Endodermal cell (in vitro differentiated cells): Measurements from ENCODE around the gene FOXI1. TPM values are rescaled to one million over a fixed set of nuclear protein-coding genes. Genes with fewer than 3 reads are reported as not detected.

Experiments used
- DNase-seq: peaks from one replicate; pipeline ENCODE4 v3.0.0-alpha.2; 2017
- H3K27ac ChIP-seq: 2 replicates; pipeline ENCODE4 v1.5.1; 2013; ENCODE audit warnings: mild to moderate bottlenecking, low read depth, low read length, moderate library complexity
- H3K27me3 ChIP-seq: 2 replicates; pipeline ENCODE4 v1.6.1; 2013; ENCODE audit warnings: mild to moderate bottlenecking, low read length, moderate library complexity; ENCODE audit not compliant: insufficient read depth, control insufficient read depth, poor library complexity, severe bottlenecking
- H3K36me3 ChIP-seq: 2 replicates; pipeline ENCODE4 v1.7.0; 2013; ENCODE audit warnings: mild to moderate bottlenecking, low read length, moderate library complexity; ENCODE audit not compliant: control insufficient read depth, insufficient read depth
- H3K4me1 ChIP-seq: one replicate; pipeline ENCODE4 v1.7.0; 2013; ENCODE audit warnings: low read length; ENCODE audit not compliant: control insufficient read depth, insufficient read depth
- H3K4me3 ChIP-seq: 2 replicates; pipeline ENCODE4 v1.5.1; 2013; ENCODE audit warnings: mild to moderate bottlenecking, low read length, moderate library complexity
- H3K9ac ChIP-seq: 2 replicates; pipeline ENCODE4 v1.6.1; 2013; ENCODE audit warnings: mild to moderate bottlenecking, low read length, moderate library complexity; ENCODE audit not compliant: poor library complexity, severe bottlenecking; ENCODE audit errors: extremely low read depth
- H3K9me3 ChIP-seq: 2 replicates; pipeline ENCODE4 v1.6.1; 2013; ENCODE audit warnings: mild to moderate bottlenecking, low read length, moderate library complexity; ENCODE audit not compliant: control insufficient read depth
- H3K27ac Mint-ChIP-seq: 2 replicates; pipeline ENCODE4 v1.8.0; 2020; ENCODE audit warnings: mixed read lengths
- H3K27me3 Mint-ChIP-seq: 2 replicates; pipeline ENCODE4 v1.8.0; 2021; ENCODE audit warnings: mild to moderate bottlenecking, mixed read lengths; ENCODE audit not compliant: insufficient read depth
- H3K36me3 Mint-ChIP-seq: 2 replicates; pipeline ENCODE4 v1.8.0; 2020; ENCODE audit warnings: low read depth, mixed read lengths
- H3K4me1 Mint-ChIP-seq: 2 replicates; pipeline ENCODE4 v1.8.0; 2020; ENCODE audit warnings: mixed read lengths
- H3K4me3 Mint-ChIP-seq: 2 replicates; pipeline ENCODE4 v1.8.0; 2020; ENCODE audit warnings: mild to moderate bottlenecking, moderate library complexity, mixed read lengths
- H3K9me3 Mint-ChIP-seq: 2 replicates; pipeline ENCODE4 v1.8.0; 2020; ENCODE audit warnings: mild to moderate bottlenecking, mixed read lengths
- WGBS, 2 experiments: methylation state at CpG; one replicate each; pipeline versions ENCODE4 v1.1.5 to v1.1.7; 2013; ENCODE audit warnings: missing lambda C conversion rate in 2 of 2, mixed read lengths in 1 of 2; ENCODE audit not compliant: insufficient coverage in 1 of 2, insufficient read length in 1 of 2; 5-methylcytosine and 5-hydroxymethylcytosine counted together
- total RNA-seq, 2 donors: library from RNA; stranded (reverse); fragmentation: NEBNext Ultra II Directional in 1 of 2; extraction: Animal tissue kit (Norgen Biotek cat#: 25700) in 1 of 2; gene quantifications; 2 replicates in 1 of 2; 3 replicates in 1 of 2; pipeline ENCODE4 v1.2.1, GENCODE V29; 2021
- TF ChIP-seq, protein P1 (sequence below): fragments of 200-600 bp; sonication (generic); conservative IDR thresholded peaks from 2 replicates; pipeline ENCODE4 v1.5.0; 2021; ENCODE audit warnings: antibody characterized with exemption, mild to moderate bottlenecking

The FOXI1 gene
- total RNA-seq, 2 donors from 2014 or later = 0.44 to 3.5 TPM

- Histone ChIP-seq H3K9me3 (no peaks in the 10 kb centered on the region), H3K9ac (no peak overlapping the region), H3K4me3 (no peak overlapping the region), H3K27ac (no peak overlapping the region), H3K4me1 (no peaks in the 10 kb centered on the region), H3K36me3 (no peaks in the 10 kb centered on the region), H3K27me3 (no peaks in the 10 kb centered on the region)
- no peaks in the 10 kb centered on the region for H3K27me3 Mint-ChIP-seq
- WGBS, 2 experiments = 92 to 97% methylated on average over 3 to 5 of the region's 5 CpGs
- H3K4me3 Mint-ChIP-seq = no peak overlapping the region
- H3K4me1 Mint-ChIP-seq = peaks cover 5% of the 10 kb centered on the region
- no peak overlapping the region for H3K27ac Mint-ChIP-seq
- H3K36me3 Mint-ChIP-seq = no peaks in the 10 kb centered on the region
- TF ChIP-seq, protein P1, sequence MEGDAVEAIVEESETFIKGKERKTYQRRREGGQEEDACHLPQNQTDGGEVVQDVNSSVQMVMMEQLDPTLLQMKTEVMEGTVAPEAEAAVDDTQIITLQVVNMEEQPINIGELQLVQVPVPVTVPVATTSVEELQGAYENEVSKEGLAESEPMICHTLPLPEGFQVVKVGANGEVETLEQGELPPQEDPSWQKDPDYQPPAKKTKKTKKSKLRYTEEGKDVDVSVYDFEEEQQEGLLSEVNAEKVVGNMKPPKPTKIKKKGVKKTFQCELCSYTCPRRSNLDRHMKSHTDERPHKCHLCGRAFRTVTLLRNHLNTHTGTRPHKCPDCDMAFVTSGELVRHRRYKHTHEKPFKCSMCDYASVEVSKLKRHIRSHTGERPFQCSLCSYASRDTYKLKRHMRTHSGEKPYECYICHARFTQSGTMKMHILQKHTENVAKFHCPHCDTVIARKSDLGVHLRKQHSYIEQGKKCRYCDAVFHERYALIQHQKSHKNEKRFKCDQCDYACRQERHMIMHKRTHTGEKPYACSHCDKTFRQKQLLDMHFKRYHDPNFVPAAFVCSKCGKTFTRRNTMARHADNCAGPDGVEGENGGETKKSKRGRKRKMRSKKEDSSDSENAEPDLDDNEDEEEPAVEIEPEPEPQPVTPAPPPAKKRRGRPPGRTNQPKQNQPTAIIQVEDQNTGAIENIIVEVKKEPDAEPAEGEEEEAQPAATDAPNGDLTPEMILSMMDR = no peak
- no peaks in the 10 kb centered on the region for H3K9me3 Mint-ChIP-seq
- DNase-seq = peak; percentile 24
Measured at GRCh38 chr5:170069512-170069911, 36.2 kb upstream of the FOXI1 start.

DNA sequence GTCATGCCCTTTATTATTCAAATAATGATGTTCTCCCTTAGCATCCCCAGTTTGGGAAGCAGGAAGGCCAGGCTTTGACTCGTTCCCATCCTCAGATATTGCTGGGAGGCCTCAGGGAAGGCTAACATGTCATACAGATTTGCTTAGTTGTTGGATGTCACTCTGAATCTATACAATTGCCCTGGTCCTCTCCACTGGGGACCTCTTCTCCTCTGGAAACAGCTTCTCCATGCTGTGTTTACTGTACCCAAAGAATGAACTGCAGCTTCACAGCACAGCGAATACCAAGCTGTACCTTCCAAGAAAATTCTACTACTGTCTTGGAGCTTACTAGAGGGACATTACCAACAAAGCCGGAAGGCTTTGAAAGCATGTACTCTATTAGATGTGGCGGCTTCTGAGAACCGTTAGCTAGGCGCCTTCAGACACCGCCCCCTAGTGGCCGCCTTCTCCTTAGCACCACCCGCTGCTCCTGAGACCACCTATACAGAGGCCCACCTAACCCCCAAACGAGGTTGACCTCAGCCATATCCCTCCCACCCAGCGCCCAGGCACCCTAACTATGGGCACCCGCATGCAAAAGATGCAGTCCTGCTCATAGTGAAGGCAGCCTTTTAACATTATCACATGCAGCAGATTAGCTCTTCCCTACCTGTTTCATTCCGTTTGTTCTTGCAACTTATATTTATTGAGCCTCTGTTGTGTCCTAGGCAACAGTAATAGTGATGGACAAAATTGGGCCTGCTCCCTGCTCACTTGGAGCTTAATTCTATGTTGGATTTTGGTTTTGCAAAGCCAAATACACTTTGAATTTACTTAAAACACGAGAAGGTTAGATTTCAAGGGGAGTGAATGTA lies 34.9 kb upstream of the FOXI1 start:
- Histone ChIP-seq H3K36me3 (no peaks in the 10 kb centered on the region), H3K9ac (no peak overlapping the region), H3K9me3 (no peaks in the 10 kb centered on the region), H3K4me1 (no peaks in the 10 kb centered on the region), H3K27me3 (no peaks in the 10 kb centered on the region), H3K27ac (no peak overlapping the region), H3K4me3 (no peak overlapping the region)
- Mint-ChIP-seq H3K4me3 (no peak overlapping the region), H3K36me3 (no peaks in the 10 kb centered on the region), H3K27me3 (peaks cover 3% of the 10 kb centered on the region), H3K27ac (no peak overlapping the region), H3K9me3 (no peaks in the 10 kb centered on the region), H3K4me1 (peaks cover 5% of the 10 kb centered on the region)
- TF ChIP-seq, protein P1 = peak; percentile 98
- peak; percentile 89 for DNase-seq
- WGBS, 2 experiments = 38 to 43% methylated on average over 8 to 14 of the region's 14 CpGs

DNA sequence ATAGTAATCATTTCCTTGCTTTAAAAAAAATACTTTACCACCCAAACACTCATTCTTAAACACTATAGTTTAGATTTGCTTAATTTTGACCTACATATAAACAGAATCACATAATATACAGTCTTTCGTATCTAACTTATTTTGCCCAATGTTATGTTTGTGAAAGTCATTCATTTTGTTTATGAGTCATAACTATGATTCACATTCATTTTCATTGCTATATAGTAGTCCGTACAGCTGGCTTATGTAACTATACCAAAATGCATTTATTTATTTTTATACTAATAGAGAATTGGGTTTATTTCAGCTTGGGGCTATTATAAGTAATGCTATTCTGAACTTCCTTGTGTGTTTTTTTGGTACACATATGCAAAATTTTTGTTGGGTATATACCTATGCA lies 33.9 kb upstream of the FOXI1 start:
- Mint-ChIP-seq H3K4me3 (no peak overlapping the region), H3K27me3 (peaks cover 3% of the 10 kb centered on the region), H3K36me3 (no peaks in the 10 kb centered on the region)

More for the DNA sequence above, 33.9 kb upstream of the FOXI1 start:
- Histone ChIP-seq H3K9me3 (no peaks in the 10 kb centered on the region), H3K27ac (no peak overlapping the region), H3K4me1 (no peaks in the 10 kb centered on the region), H3K36me3 (no peaks in the 10 kb centered on the region), H3K9ac (no peak overlapping the region), H3K27me3 (no peaks in the 10 kb centered on the region), H3K4me3 (no peak overlapping the region)
- TF ChIP-seq, protein P1 = no peak
- WGBS, 2 experiments = no CpG with 5 or more reads among the region's 2 CpGs
- no peak overlapping the region for H3K27ac Mint-ChIP-seq
- H3K4me1 Mint-ChIP-seq = peaks cover 5% of the 10 kb centered on the region
- H3K9me3 Mint-ChIP-seq = no peaks in the 10 kb centered on the region
- DNase-seq = no peak
